Measurements from ENCODE around the gene FARS2.

Gene FARS2

GRCh38 chr6:5469101-5469846 lies 208.0 kb downstream of the FARS2 start:
- no peak for DNase-seq

DNA sequence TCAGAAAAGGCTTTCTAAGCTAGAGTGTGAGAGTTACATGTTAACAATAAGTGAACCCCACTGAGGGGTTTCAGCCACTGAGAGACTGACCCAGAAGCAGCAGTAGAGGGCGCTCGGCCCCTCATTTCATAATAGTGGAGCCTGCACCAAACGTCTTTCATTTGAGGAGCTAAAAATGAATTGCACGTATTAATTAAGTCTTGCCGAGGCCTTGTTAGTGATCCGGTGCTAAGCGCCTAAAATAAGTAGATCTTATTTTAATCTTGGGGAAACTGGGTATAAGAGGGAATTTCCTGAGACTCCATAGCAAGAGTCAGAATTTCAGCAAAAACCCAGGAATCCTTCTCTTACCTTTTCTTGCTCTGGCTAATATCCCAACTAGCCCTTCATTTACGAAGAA lies 209.7 kb downstream of the FARS2 start:
- DNase-seq = peak in 7 of 14 donors; percentile 2 to 45 (median 19)

GRCh38 chr6:5471637-5472398 lies 210.5 kb downstream of the FARS2 start:
- peak in 1 of 14 donors; percentile 6 for DNase-seq

DNA sequence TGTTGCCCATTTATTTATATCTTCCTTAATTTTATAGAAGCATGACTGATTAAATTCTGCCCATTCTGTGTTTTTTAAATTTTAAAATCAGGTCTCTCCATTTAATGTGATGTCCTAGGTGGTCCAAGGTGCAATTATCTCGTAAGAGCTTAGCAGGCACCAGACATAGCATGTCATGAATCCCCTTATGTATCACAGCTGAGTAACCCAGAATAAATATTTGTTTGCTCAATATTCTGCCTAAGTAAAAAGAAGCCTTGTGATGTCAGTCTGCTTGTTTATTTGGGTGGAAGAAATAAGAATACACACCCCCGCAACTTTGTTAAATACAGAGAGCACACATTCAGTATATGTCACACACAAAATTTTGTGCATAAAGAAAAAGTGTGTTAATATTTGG lies 211.3 kb downstream of the FARS2 start:
- DNase-seq = no peak

DNA sequence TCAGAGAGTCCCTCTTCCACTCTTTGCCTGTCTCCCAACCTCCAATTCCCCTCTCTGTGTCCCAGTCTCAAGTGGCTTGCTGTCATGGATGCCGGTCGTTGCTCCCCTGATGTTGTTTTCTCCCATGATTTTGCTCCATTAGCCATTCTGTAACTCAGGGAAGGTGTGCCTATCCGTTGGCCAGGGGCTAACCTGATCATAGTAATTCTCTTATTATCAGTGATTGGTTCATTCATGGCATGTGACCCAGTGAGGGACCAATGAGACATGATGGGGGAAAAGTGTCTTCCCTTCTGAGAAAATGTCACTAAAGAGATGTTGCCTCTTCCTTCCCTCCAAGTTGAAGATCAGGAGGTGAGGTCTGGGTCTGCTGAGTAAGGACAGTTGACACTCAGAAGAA lies 214.5 kb downstream of the FARS2 start:
- DNase-seq = no peak

DNA sequence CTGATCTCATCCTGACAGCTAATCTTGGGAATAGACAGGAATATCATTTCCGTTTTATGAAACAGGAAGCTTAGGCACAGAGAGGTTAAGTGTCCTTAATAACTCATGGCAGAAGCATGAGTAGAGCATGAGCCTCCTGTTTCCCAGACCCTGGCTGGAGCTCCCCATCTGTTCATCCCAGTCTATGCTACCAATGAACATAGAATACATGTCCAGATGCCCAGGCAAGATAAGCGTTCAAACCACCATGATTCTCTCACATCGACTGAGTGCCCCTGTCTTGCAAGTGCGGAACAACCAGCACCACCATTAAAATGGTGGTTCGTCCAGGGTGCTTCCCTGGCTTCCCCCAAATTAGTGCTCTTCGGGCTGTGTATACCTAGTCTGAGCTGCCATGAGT lies 217.1 kb downstream of the FARS2 start:
- no peak for DNase-seq

GRCh38 chr6:5481033-5481432 lies 219.7 kb downstream of the FARS2 start:
- peak in 3 of 14 donors; percentile 15 to 25 (median 18) for DNase-seq

- DNase-seq = no peak
These were observed 220.4 kb downstream of the FARS2 start for GRCh38 chr6:5481750-5482149.

DNA sequence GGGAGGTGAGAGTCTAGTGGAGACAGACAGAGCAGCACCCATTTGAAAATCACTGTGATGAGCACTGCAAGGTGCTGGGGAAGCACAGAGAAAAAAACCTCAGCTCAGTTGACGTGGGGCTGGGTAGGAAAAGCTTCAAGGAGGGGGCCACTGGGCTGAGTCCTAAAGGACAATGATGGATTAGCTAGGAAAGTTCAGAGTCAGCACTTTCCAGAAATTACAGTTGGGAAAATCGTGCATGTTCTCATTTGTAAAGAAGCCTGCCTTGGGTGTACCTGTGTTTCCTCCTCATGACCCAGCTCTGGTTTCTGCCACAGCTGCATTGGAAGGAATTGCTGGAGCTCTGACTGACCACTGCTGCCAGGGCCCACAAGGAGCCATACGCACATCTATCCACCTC lies 221.3 kb downstream of the FARS2 start:
- no peak for DNase-seq

GRCh38 chr6:5484692-5485091 lies 223.4 kb downstream of the FARS2 start:
- no peak for DNase-seq

GRCh38 chr6:5486214-5486613 lies 224.9 kb downstream of the FARS2 start:
- no peak for DNase-seq

GRCh38 chr6:5490501-5491069 lies 229.3 kb downstream of the FARS2 start:
- no peak for DNase-seq

DNA sequence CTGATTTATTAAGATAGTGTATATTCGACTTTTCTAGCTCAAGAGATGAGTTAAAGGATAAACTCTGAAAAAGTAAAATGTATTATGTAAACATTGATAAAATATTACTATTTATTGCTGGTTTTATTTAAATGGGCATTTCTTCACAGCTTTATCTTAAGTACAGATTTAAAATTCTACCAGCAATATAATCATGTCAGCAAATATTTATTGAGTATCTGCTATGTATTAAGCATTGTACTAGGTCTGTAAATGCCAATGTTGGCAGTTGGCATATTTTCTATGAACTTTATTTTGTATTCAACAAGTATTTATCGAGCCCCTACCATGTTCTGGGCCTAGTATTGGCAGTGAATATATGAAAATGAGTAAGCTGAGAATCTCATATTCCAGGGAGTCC lies 231.0 kb downstream of the FARS2 start:
- no peak for DNase-seq

DNA sequence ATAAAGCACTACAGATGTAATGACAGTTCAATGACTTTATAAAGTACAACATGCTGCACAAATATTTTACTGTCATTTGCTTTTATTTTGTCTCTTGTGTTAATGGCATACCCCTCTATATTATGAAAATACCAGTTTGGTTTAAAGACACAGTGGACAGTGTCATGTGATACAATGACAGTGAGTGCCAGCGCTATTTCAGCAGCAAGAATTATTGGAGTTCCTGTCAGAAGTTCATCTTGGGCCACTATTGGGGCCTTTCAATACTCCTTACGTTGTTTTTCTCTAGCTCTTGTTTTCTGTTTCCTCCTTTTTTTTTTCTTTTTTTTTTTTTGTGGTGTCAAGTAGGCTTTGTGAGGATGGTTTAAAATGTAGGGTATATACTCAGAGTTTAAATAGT lies 232.5 kb downstream of the FARS2 start:
- no peak for DNase-seq

- no peak for DNase-seq
These were observed 236.7 kb downstream of the FARS2 start for GRCh38 chr6:5497896-5498578.

DNA sequence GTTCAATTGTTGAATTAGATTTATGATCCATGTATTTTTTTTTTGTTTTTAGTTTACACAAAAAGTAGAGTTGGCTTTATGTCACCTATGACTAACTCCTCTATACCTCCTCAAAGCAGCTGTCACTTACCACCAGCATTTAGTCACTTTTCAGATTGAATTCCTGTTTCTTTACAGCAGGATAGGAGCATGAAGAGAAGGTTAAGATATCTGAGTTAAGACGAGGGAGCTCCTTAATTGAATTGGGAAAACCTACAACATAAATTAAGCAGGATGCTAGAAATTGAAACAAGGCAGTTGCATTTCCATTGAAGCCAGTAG lies 237.2 kb downstream of the FARS2 start:
- DNase-seq = no peak

DNA sequence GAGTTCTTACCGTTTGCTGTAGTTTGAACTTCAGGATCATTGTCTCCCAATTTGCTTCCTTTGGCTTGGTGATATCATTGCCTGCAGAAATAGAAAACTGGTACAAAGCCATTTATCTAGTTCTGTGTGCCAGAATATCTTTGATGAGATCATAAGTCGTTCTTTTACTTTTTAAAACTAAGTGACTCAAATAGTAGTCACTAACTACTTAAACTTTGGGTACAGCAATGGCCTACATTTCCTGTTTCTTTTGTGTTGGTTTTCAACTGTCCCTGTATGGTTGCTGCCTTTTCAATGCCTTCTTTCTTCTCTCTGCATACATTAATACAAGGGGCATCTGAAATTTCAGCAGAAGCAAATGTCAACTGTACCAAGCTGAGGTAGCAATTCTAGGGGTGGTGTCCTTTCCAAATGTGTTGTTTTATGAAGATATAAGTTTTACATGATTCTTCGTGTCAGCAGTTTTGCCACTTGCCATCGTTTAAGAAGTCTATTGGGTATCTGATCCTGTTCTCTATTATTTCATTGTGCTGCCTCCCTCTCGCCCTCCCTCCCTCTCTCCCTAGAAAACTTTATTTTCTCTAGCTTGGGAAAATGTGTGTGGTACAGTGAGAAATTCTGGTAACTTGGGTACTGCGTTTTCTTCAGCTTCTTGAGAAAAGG lies 238.5 kb downstream of the FARS2 start:
- peak in 1 of 14 donors; percentile 40 for DNase-seq

DNA sequence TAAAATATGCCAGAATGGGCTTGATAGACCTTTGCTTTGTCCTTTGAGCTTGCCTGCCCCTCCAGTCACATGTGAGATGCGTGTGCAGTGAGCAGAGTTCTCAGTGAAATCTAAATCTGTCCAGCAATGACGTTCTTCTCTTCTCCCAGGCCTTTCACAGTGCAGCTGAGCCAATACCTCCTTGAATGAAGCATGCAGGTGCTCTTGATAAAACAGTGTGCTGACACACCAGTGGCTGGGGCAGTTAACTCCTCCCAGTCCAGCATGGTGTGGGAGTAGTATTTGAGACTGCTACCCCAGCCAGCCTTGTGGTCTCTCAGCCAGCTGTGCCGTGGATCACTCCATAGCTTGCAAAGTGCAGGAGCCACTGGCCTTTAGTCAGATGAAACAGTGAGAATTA lies 240.5 kb downstream of the FARS2 start:
- DNase-seq = no peak

GRCh38 chr6:5504078-5504477 lies 242.8 kb downstream of the FARS2 start:
- no peak for DNase-seq

- no peak for DNase-seq
These were observed 244.8 kb downstream of the FARS2 start for GRCh38 chr6:5506149-5506548.

DNA sequence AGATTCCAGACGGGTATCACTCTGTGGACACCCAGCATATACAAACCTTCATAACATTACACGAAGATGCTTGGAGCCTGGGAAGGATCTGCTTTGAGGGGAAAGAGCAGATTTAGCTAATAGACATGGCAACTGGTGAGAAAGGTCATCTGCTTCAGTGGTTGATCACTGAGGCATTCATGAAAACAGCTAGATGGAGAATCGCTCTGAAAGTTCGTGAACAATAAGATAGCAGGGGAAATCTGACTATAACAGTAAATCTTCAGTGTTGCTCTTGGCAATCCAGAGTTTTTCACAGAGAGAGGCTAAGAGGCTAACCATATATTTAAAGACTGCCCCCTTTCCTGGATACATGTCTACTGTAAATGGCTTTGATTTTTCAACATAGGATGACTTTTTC lies 245.3 kb downstream of the FARS2 start:
- DNase-seq = no peak

DNA sequence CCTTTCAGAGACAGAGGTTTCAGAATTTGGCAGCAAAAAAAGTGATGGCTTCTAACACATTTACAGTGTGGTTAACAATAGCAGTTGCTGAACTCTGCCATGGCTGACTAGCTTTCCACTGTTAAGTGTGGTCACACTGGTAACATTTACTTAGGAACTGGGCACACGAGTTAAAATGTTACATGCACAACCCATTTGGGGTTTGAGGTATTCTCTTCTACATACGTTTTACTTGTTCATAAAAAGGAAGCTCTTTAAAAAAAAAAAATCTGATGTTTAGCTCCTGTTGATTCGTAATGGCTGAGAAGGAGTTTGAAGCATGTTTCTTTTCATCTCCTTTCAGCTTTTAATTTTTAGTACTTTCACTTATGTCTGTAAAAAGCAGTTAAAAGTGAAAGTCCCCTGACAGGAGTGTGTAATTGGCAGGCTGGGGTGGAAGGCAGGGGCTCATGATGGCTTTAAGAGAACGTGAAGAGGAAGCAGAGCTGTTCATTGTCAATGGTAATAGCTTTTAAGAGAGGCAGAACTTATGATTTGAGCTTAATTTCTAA lies 245.9 kb downstream of the FARS2 start:
- DNase-seq = no peak
